ENCODE data around the gene ADCY7.

ADCY7 gene

GRCh38 chr16:50365791-50366575 lies 99.6 kb downstream of the ADCY7 start:
- no peak for FAIRE-seq
- no peak for TF ChIP-seq POLR2A (IDR thresholded peaks at IDR 0.05; ENCODE audit: low read depth, low read length)
- no peak for DNase-seq (ENCODE audit: insufficient read length, low spot score)
